NCI-H748 treated with DMSO at 0.1 percent for 48 hours (cell line): ENCODE measurements around the gene TTN.

Source experiments
- DNase-seq: peaks from one replicate; lab custom pipeline; 2025; lab: John Stamatoyannopoulos, UW

Gene TTN

GRCh38 chr2:178807227-178808008, at the start of gene TTN:
TSS of gene TTN (minus strand) at chr2:178807423. CDS start at chr2:178804642, 2,781 bp downstream.
- DNase-seq = no peak

GRCh38 chr2:178855151-178855550, 47.9 kb upstream of the TTN start:
- no peak for DNase-seq

GRCh38 chr2:178848335-178848734, 41.1 kb upstream of the TTN start:
- DNase-seq = no peak

- DNase-seq = no peak
Observed at GRCh38 chr2:178846458-178846802, 39.2 kb upstream of the TTN start.

- DNase-seq = no peak
Observed at GRCh38 chr2:178845566-178846457, 38.6 kb upstream of the TTN start.

- DNase-seq = no peak
Observed at GRCh38 chr2:178844701-178845100, 37.5 kb upstream of the TTN start.

GRCh38 chr2:178844269-178844668, 37.0 kb upstream of the TTN start:
- DNase-seq = no peak

- no peak for DNase-seq
Observed at GRCh38 chr2:178843697-178844096, 36.5 kb upstream of the TTN start.

- no peak for DNase-seq
Observed at GRCh38 chr2:178836807-178837206, 29.6 kb upstream of the TTN start.

GRCh38 chr2:178834086-178834485, 26.9 kb upstream of the TTN start:
- DNase-seq = no peak

GRCh38 chr2:178833382-178833781, 26.2 kb upstream of the TTN start:
- DNase-seq = no peak

- peak; percentile 49 for DNase-seq
Observed at GRCh38 chr2:178830451-178830850, 23.2 kb upstream of the TTN start.

- no peak for DNase-seq
Observed at GRCh38 chr2:178829981-178830380, 22.8 kb upstream of the TTN start.

GRCh38 chr2:178829299-178829960, 22.2 kb upstream of the TTN start:
- DNase-seq = no peak

GRCh38 chr2:178828486-178828881, 21.3 kb upstream of the TTN start:
- no peak for DNase-seq

- DNase-seq = no peak
Observed at GRCh38 chr2:178827739-178828485, 20.7 kb upstream of the TTN start.

GRCh38 chr2:178827111-178827510, 19.9 kb upstream of the TTN start:
- no peak for DNase-seq

- no peak for DNase-seq
Observed at GRCh38 chr2:178825183-178825582, 18.0 kb upstream of the TTN start.

- DNase-seq = no peak
Observed at GRCh38 chr2:178824181-178824580, 17.0 kb upstream of the TTN start.

GRCh38 chr2:178819992-178820391, 12.8 kb upstream of the TTN start:
- DNase-seq = no peak

- DNase-seq = no peak
Observed at GRCh38 chr2:178819147-178819875, 12.1 kb upstream of the TTN start.
